D341Med (cell line): ENCODE results near the gene PLOD3.
"Not testable (repeated sequence)": the region's sequence is repeated elsewhere in the genome, so short reads cannot be mapped to it uniquely, and the experiment has no call there.

Source experiments
- DNase-seq: peaks from one replicate; pipeline ENCODE4 v3.0.0; 2012; ENCODE audit warnings: low spot score

Gene PLOD3

GRCh38 chr7:101212014-101212413, 5.4 kb downstream of the PLOD3 start:
- no peak for DNase-seq

- no peak for DNase-seq
Measured at GRCh38 chr7:101211501-101211900, 5.9 kb downstream of the PLOD3 start.

GRCh38 chr7:101210143-101210542, 7.2 kb downstream of the PLOD3 start:
- no peak for DNase-seq

- DNase-seq: no peak
Measured at GRCh38 chr7:101208794-101209193, 8.6 kb downstream of the PLOD3 start.

GRCh38 chr7:101207459-101207858, 9.9 kb downstream of the PLOD3 start:
- DNase-seq: no peak

- no peak for DNase-seq
Measured at GRCh38 chr7:101206665-101207042, 10.7 kb downstream of the PLOD3 start.

- no peak for DNase-seq
Measured at GRCh38 chr7:101205901-101206664, 11.3 kb downstream of the PLOD3 start.

GRCh38 chr7:101203740-101204738, 13.3 kb downstream of the PLOD3 start:
- not testable (repeated sequence) for DNase-seq

GRCh38 chr7:101202603-101202918, 14.8 kb downstream of the PLOD3 start:
- DNase-seq: no peak

- DNase-seq: peak; percentile 39
Measured at GRCh38 chr7:101201695-101202602, 15.4 kb downstream of the PLOD3 start.

GRCh38 chr7:101200862-101201599, 16.4 kb downstream of the PLOD3 start, which contains the start of gene MOGAT3:
MOGAT3 (minus strand) TSS chr7:101201036; CDS start chr7:101200854, 182 bp downstream.
- DNase-seq: no peak

- no peak for DNase-seq
Measured at GRCh38 chr7:101200504-101200861, 16.9 kb downstream of the PLOD3 start.

GRCh38 chr7:101199522-101199921, 17.9 kb downstream of the PLOD3 start:
- DNase-seq: not testable (repeated sequence)

GRCh38 chr7:101198476-101198875, 18.9 kb downstream of the PLOD3 start:
- DNase-seq: no peak

GRCh38 chr7:101197991-101198390, 19.4 kb downstream of the PLOD3 start:
- peak; percentile 28 for DNase-seq

GRCh38 chr7:101195884-101196283, 21.5 kb downstream of the PLOD3 start:
- DNase-seq: no peak

- DNase-seq: no peak
Measured at GRCh38 chr7:101189109-101189508, 28.3 kb downstream of the PLOD3 start.

- no peak for DNase-seq
Measured at GRCh38 chr7:101186844-101187428, 30.4 kb downstream of the PLOD3 start.

GRCh38 chr7:101186194-101186593, 31.2 kb downstream of the PLOD3 start:
- no peak for DNase-seq

GRCh38 chr7:101185258-101185839, 32.0 kb downstream of the PLOD3 start:
- DNase-seq: no peak
